K562 (cell line): ENCODE measurements around the gene CUX1. TPM values are rescaled to one million over a fixed set of nuclear protein-coding genes. Genes with fewer than 3 reads are reported as not detected.

Source experiments
- ARNT ChIP-seq, 2 experiments: fragments of 450-650 bp; IDR thresholded peaks; 2 replicates each; pipeline ENCODE4 v1.6.1; 2016; ENCODE audit warnings: mild to moderate bottlenecking in 1 of 2
- C11orf30 ChIP-seq: fragments of 450-650 bp; IDR thresholded peaks from 2 replicates; pipeline ENCODE4 v1.6.1; 2016; ENCODE audit warnings: low read depth, mild to moderate bottlenecking
- CBX1 ChIP-seq: sonication (generic); IDR thresholded peaks from 2 replicates; pipeline ENCODE4 v1.6.1; 2016; ENCODE audit warnings: antibody characterized with exemption, low read depth, mild to moderate bottlenecking
- ELK3 ChIP-seq: fragments of 450-650 bp; formaldehyde crosslinking; IDR thresholded peaks from 2 replicates; pipeline ENCODE4 v1.4.0; 2020; ENCODE audit warnings: mild to moderate bottlenecking
- HNRNPLL ChIP-seq: fragments of 200-400 bp; formaldehyde crosslinking; IDR thresholded peaks from 2 replicates; pipeline ENCODE4 v1.6.1; 2017; ENCODE audit warnings: low read length, low read depth, mild to moderate bottlenecking; ENCODE audit not compliant: poor library complexity, severe bottlenecking
- SMARCA4 ChIP-seq: fragments of 450-650 bp; IDR thresholded peaks from 2 replicates; pipeline ENCODE4 v1.6.1; 2016
- TGIF2 ChIP-seq: sonication (generic); formaldehyde crosslinking; IDR thresholded peaks from 2 replicates; pipeline ENCODE4 v1.8.1; 2022; ENCODE audit warnings: mild to moderate bottlenecking, missing genetic modification reagents, moderate library complexity
- ZBTB40 ChIP-seq, 2 experiments: fragments of 450-650 bp in 1 of 2; sonication (generic) in 1 of 2; formaldehyde crosslinking in 1 of 2; IDR thresholded peaks; 2 replicates each; pipeline versions ENCODE4 v1.7.1 to v1.9.0; 2016 to 2022; ENCODE audit warnings: inconsistent platforms in 1 of 2, mild to moderate bottlenecking in 1 of 2, missing genetic modification reagents in 1 of 2
- ZBTB8A ChIP-seq: fragments of 450-650 bp; IDR thresholded peaks from 2 replicates; pipeline ENCODE4 v1.6.1; 2018; ENCODE audit warnings: mild to moderate bottlenecking, moderate library complexity; ENCODE audit not compliant: partially characterized antibody
- polyA plus RNA-seq, 8 experiments: library from polyadenylated mRNA; depleted of rRNA in 4 of 8; stranded (reverse) in 5 of 8; unstranded in 3 of 8; fragments of >200 nt; fragmentation: Nextera tagmentation in 2 of 8; fragmentation: Illumina TruSeq in 1 of 8; extraction: Ambion mirVana in 2 of 8; extraction: Trizol in 1 of 8; gene quantifications; 2 replicates each; pipeline versions ENCODE4 v1.2.1 to v1.2.3, GENCODE V29; 2011 to 2014; ENCODE audit warnings: inconsistent platforms in 1 of 8, missing spikeins in 1 of 8
- total RNA-seq, 7 experiments: library from RNA; depleted of rRNA in 6 of 7; stranded (reverse); fragments of >200 nt in 6 of 7; fragmentation: Illumina TruSeq in 2 of 7; extraction: Trizol in 2 of 7; gene quantifications; 2 replicates each; pipeline versions ENCODE4 v1.2.1 to v1.2.3, GENCODE V29; 2011 to 2021; ENCODE audit warnings: low replicate concordance in 1 of 7

The CUX1 gene
- total and polyA plus RNA-seq, 9 of the 15 experiments (the other 6 are each of a cell fraction or from before 2014, with no cell fraction given) = 3.6 to 55.3 (median 25.2) TPM

DNA sequence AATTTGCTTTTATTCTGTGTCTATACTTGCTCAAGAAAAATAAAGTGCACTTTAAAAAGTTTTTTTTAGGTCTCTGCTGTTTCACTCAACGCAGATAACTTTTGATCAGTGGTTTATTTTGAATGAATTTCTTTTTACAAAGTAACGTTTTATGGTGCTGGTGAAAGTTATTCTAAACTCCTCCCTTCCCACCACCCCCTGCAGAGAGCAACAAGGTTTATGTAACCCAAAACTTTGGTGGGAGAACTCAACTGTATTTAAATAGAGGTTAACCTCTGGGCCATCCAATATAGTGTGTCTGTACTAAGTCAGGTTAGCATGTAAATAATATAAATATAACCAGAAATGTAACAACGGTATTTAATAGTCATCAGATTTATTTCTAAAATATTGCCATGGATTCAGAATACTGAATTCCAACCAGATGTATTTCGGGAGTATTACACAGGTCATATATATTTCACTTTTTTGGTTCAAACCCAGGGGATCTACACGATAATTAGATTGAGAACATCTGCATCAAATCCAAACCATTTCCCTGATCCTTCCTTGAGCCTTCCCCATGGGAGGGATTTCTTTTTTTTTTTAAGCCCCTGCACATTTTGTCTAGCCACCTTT, 3.9 kb upstream of the CUX1 start (continued):
- TF ChIP-seq ZBTB40 (IDR thresholded peaks at IDR 0.05) (0 out of 2 replicates have a peak, but pooled peaks have one; percentile 32), ZBTB40 (CRISPR knock-in tag; IDR thresholded peaks at IDR 0.05) (no peak), ZBTB8A (no peak), C11orf30 (peak; percentile 5; the same call in 1 of the 2 replicates), SMARCA4 (no peak), ELK3 (CRISPR knock-in tag) (no peak), CBX1 (no peak), TGIF2 (no peak), ARNT (IDR thresholded peaks at IDR 0.05) (0 out of 4 replicates have a peak, but pooled peaks of 1 of the 2 experiments have one; percentile 26), HNRNPLL (no peak)
- TF ChIP-seq, all 486 proteins: peak for 6
